HEK293 (cell line): ENCODE measurements around the gene NCDN.

Source experiments
- CTCF ChIA-PET: fragments of 350-600 bp; formaldehyde crosslinking; extraction: SDS; loops from one replicate; lab custom pipeline; 2021; ENCODE audit warnings: antibody characterized with exemption; lab: Yijun Ruan, JAX
- POLR2A ChIA-PET: fragments of 300-600 bp; formaldehyde crosslinking; extraction: SDS; loops from one replicate; lab custom pipeline; 2020; ENCODE audit warnings: antibody characterized with exemption, inconsistent platforms; lab: Yijun Ruan, JAX
- H3K27ac ChIP-seq: fragments of 200-500 bp; sonication (Bioruptor generic); 2 replicates; pipeline ENCODE4 v1.5.1; 2014; ENCODE audit warnings: low read depth, low read length, control low read depth, inconsistent platforms; ENCODE audit errors: extremely low read depth
- H3K36me3 ChIP-seq, 2 experiments: fragments of 200-500 bp in 1 of 2; sonication (Bioruptor generic) in 1 of 2; 1 replicate in 1 of 2; 2 replicates in 1 of 2; pipeline ENCODE4 v1.5.1; 2014 to 2017; ENCODE audit warnings: inconsistent platforms in 2 of 2, low read length in 2 of 2; ENCODE audit not compliant: control insufficient read depth in 2 of 2, insufficient read depth in 1 of 2
- H3K4me1 ChIP-seq: fragments of 200-500 bp; sonication (Bioruptor generic); 2 replicates; pipeline ENCODE4 v1.5.1; 2014; ENCODE audit warnings: mild to moderate bottlenecking, low read length, inconsistent platforms; ENCODE audit not compliant: control insufficient read depth, insufficient read depth
- H3K4me3 ChIP-seq: 2 replicates; pipeline ENCODE4 v1.5.1; 2011; ENCODE audit warnings: low read depth, mild to moderate bottlenecking, control low read depth, low read length, moderate library complexity
- H3K9me3 ChIP-seq: fragments of 200-500 bp; sonication (Bioruptor generic); 2 replicates; pipeline ENCODE4 v1.5.1; 2014; ENCODE audit warnings: low read depth, low read length, inconsistent platforms; ENCODE audit not compliant: control insufficient read depth, insufficient read depth
- GLIS1 ChIP-seq: fragments of 450-650 bp; formaldehyde crosslinking; IDR thresholded peaks from 2 replicates; pipeline ENCODE4 v1.5.1; 2016; ENCODE audit warnings: missing biosample characterization, missing genetic modification characterization
- OSR2 ChIP-seq: fragments of 450-650 bp; formaldehyde crosslinking; IDR thresholded peaks from 2 replicates; pipeline ENCODE4 v1.5.1; 2016; ENCODE audit warnings: missing biosample characterization, missing genetic modification characterization
- SP3 ChIP-seq: fragments of 450-650 bp; formaldehyde crosslinking; IDR thresholded peaks from 2 replicates; pipeline ENCODE4 v1.5.1; 2016; ENCODE audit warnings: missing biosample characterization, missing genetic modification characterization
- TRIM28 ChIP-seq: IDR thresholded peaks from 2 replicates; pipeline ENCODE4 v1.6.1; 2011; ENCODE audit warnings: low read length, control low read depth, borderline replicate concordance
- ZBTB17 ChIP-seq: fragments of 450-650 bp; formaldehyde crosslinking; IDR thresholded peaks from 2 replicates; pipeline ENCODE4 v1.5.1; 2016; ENCODE audit warnings: missing biosample characterization, missing genetic modification characterization
- ZFP41 ChIP-seq: fragments of 450-650 bp; formaldehyde crosslinking; IDR thresholded peaks from 2 replicates; pipeline ENCODE4 v1.5.1; 2016; ENCODE audit warnings: missing biosample characterization, missing genetic modification characterization, borderline replicate concordance
- ZIC2 ChIP-seq: fragments of 450-650 bp; formaldehyde crosslinking; IDR thresholded peaks from 2 replicates; pipeline ENCODE4 v1.5.1; 2016; ENCODE audit warnings: missing biosample characterization, missing genetic modification characterization
- ZNF10 ChIP-seq: fragments of 450-650 bp; formaldehyde crosslinking; IDR thresholded peaks from 2 replicates; pipeline ENCODE4 v1.5.1; 2017; ENCODE audit warnings: missing biosample characterization, missing genetic modification characterization
- ZNF121 ChIP-seq: fragments of 450-650 bp; formaldehyde crosslinking; IDR thresholded peaks from 2 replicates; pipeline ENCODE4 v1.5.1; 2016; ENCODE audit warnings: missing biosample characterization, missing genetic modification characterization
- ZNF155 ChIP-seq: fragments of 450-650 bp; formaldehyde crosslinking; IDR thresholded peaks from 2 replicates; pipeline ENCODE4 v1.5.1; 2016; ENCODE audit warnings: missing biosample characterization, missing genetic modification characterization
- ZNF18 ChIP-seq: fragments of 450-650 bp; formaldehyde crosslinking; IDR thresholded peaks from 2 replicates; pipeline ENCODE4 v1.5.1; 2016; ENCODE audit warnings: missing biosample characterization, missing genetic modification characterization
- ZNF2 ChIP-seq: fragments of 450-650 bp; formaldehyde crosslinking; IDR thresholded peaks from 2 replicates; pipeline ENCODE4 v1.5.1; 2016; ENCODE audit warnings: missing biosample characterization, missing genetic modification characterization
- ZNF311 ChIP-seq: fragments of 450-650 bp; formaldehyde crosslinking; IDR thresholded peaks from 2 replicates; pipeline ENCODE4 v1.5.1; 2017; ENCODE audit warnings: missing biosample characterization, missing genetic modification characterization, borderline replicate concordance
- ZNF426 ChIP-seq: fragments of 450-650 bp; formaldehyde crosslinking; IDR thresholded peaks from 2 replicates; pipeline ENCODE4 v1.5.1; 2017; ENCODE audit warnings: missing biosample characterization, missing genetic modification characterization, mild to moderate bottlenecking, inconsistent platforms, moderate library complexity
- ZNF501 ChIP-seq: fragments of 450-650 bp; formaldehyde crosslinking; IDR thresholded peaks from 2 replicates; pipeline ENCODE4 v1.5.1; 2016; ENCODE audit warnings: missing biosample characterization, missing genetic modification characterization
- ZNF513 ChIP-seq: fragments of 450-650 bp; IDR thresholded peaks from 2 replicates; pipeline ENCODE4 v1.5.1; 2018; ENCODE audit warnings: missing biosample characterization, missing genetic modification characterization
- ZNF600 ChIP-seq: fragments of 450-650 bp; formaldehyde crosslinking; IDR thresholded peaks from 2 replicates; pipeline ENCODE4 v1.5.1; 2016; ENCODE audit warnings: missing biosample characterization, missing genetic modification characterization
- ZNF654 ChIP-seq: fragments of 450-650 bp; formaldehyde crosslinking; IDR thresholded peaks from 2 replicates; pipeline ENCODE4 v1.5.1; 2016; ENCODE audit warnings: low read depth, missing biosample characterization, missing genetic modification characterization
- ZNF660 ChIP-seq: fragments of 450-650 bp; IDR thresholded peaks from 2 replicates; pipeline ENCODE4 v1.5.1; 2018; ENCODE audit warnings: missing biosample characterization, mild to moderate bottlenecking, missing genetic modification characterization
- ZNF664 ChIP-seq: fragments of 450-650 bp; formaldehyde crosslinking; IDR thresholded peaks from 2 replicates; pipeline ENCODE4 v1.5.1; 2016; ENCODE audit warnings: missing biosample characterization, missing genetic modification characterization
- ZNF777 ChIP-seq: fragments of 450-650 bp; formaldehyde crosslinking; IDR thresholded peaks from 2 replicates; pipeline ENCODE4 v1.5.1; 2017; ENCODE audit warnings: missing biosample characterization, missing genetic modification characterization, borderline replicate concordance
- TF ChIP-seq, protein P1 (sequence below): sonication (generic); formaldehyde crosslinking; IDR thresholded peaks from 2 replicates; pipeline ENCODE4 v1.8.1; 2022; ENCODE audit warnings: mild to moderate bottlenecking, moderate library complexity, missing genetic modification reagents
- TF ChIP-seq, protein P2 (sequence below): fragments of 450-650 bp; formaldehyde crosslinking; IDR thresholded peaks from 2 replicates; pipeline ENCODE4 v1.5.1; 2016; ENCODE audit warnings: missing biosample characterization, missing genetic modification characterization, low read depth

NCDN gene

GRCh38 chr1:35565742-35566133 lies 8.1 kb downstream of the NCDN start:
- TF ChIP-seq SP3 (tag by site-specific recombination) = no peak
- Histone ChIP-seq H3K9me3 (no peaks in the 10 kb centered on the region), H3K4me1 (no peaks in the 10 kb centered on the region), H3K27ac (no peak overlapping the region), H3K4me3 (no peak overlapping the region), H3K36me3 (peaks cover 0 to 65% of the 10 kb centered on the region in 2 experiments; a peak in 2 of 3 replicates)
- POLR2A ChIA-PET = no interaction called here
- CTCF ChIA-PET = interaction anchor here (0.6 to 3.9 kb wide), 10 partner anchors 10 to 779 kb away, joined by 3 to 61 read pairs (median 6); no protein-coding TSS in a partner anchor

GRCh38 chr1:35567947-35568558 lies 10.5 kb downstream of the NCDN start:
- Histone ChIP-seq H3K4me1 (no peaks in the 10 kb centered on the region), H3K36me3 (peaks cover 0 to 41% of the 10 kb centered on the region in 2 experiments; a peak in 1 of 3 replicates), H3K27ac (no peak overlapping the region), H3K9me3 (no peaks in the 10 kb centered on the region), H3K4me3 (no peak overlapping the region)
- CTCF ChIA-PET = interaction anchor here (0.6 to 3.6 kb wide), 36 partner anchors 9 to 565 kb away, joined by 3 to 83 read pairs (median 4); partner anchors contain the start of gene CLSPN
- POLR2A ChIA-PET = interaction anchor here (0.6 to 1.8 kb wide), 7 partner anchors 10 to 371 kb away, joined by 3 to 10 read pairs (median 4); partner anchors contain the start of genes CLSPN, KIAA0319L and NCDN
- TF ChIP-seq ZNF311 (no peak), ZNF600 (tag by site-specific recombination) (peak; percentile 52; the same call in 1 of the 2 replicates), ZFP41 (tag by site-specific recombination) (no peak), ZIC2 (peak; percentile 79), ZBTB17 (tag by site-specific recombination) (peak; percentile 91), ZNF10 (tag by site-specific recombination) (no peak), OSR2 (tag by site-specific recombination) (peak; percentile 69; the same call in 1 of the 2 replicates), ZNF121 (tag by site-specific recombination) (peak; percentile 82; the same call in 1 of the 2 replicates), ZNF18 (tag by site-specific recombination) (peak; percentile 41; the same call in 1 of the 2 replicates), ZNF501 (tag by site-specific recombination) (no peak)
- TF ChIP-seq, protein P1, sequence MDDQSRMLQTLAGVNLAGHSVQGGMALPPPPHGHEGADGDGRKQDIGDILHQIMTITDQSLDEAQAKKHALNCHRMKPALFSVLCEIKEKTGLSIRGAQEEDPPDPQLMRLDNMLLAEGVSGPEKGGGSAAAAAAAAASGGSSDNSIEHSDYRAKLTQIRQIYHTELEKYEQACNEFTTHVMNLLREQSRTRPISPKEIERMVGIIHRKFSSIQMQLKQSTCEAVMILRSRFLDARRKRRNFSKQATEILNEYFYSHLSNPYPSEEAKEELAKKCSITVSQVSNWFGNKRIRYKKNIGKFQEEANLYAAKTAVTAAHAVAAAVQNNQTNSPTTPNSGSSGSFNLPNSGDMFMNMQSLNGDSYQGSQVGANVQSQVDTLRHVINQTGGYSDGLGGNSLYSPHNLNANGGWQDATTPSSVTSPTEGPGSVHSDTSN (CRISPR knock-in tag) = no peak
- TF ChIP-seq, protein P2, sequence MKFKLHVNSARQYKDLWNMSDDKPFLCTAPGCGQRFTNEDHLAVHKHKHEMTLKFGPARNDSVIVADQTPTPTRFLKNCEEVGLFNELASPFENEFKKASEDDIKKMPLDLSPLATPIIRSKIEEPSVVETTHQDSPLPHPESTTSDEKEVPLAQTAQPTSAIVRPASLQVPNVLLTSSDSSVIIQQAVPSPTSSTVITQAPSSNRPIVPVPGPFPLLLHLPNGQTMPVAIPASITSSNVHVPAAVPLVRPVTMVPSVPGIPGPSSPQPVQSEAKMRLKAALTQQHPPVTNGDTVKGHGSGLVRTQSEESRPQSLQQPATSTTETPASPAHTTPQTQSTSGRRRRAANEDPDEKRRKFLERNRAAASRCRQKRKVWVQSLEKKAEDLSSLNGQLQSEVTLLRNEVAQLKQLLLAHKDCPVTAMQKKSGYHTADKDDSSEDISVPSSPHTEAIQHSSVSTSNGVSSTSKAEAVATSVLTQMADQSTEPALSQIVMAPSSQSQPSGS (tag by site-specific recombination) = no peak

GRCh38 chr1:35568975-35569395 lies 11.4 kb downstream of the NCDN start:
- no peaks in the 10 kb centered on the region for H3K9me3 ChIP-seq
- ChIA-PET CTCF (interaction anchor here (0.6 to 3.6 kb wide), 46 partner anchors 10 to 564 kb away, joined by 3 to 83 read pairs (median 4); partner anchors contain the start of gene CLSPN), POLR2A (interaction anchor here (0.6 to 1.5 kb wide), 6 partner anchors 10 to 208 kb away, joined by 3 to 10 read pairs (median 4); partner anchors contain the start of genes CLSPN, KIAA0319L and NCDN)
- no peaks in the 10 kb centered on the region for H3K4me1 ChIP-seq
- H3K27ac ChIP-seq = no peak overlapping the region
- no peak overlapping the region for H3K4me3 ChIP-seq
- H3K36me3 ChIP-seq = peaks cover 0 to 32% of the 10 kb centered on the region in 2 experiments; a peak in 1 of 3 replicates
- TF ChIP-seq ZNF513 (tag by site-specific recombination) (peak; percentile 54; the same call in 1 of the 2 replicates), ZNF121 (tag by site-specific recombination) (no peak), ZNF155 (no peak), ZNF777 (no peak), TRIM28 (no peak), ZNF426 (tag by site-specific recombination) (no peak), GLIS1 (tag by site-specific recombination) (peak; percentile 7; the same call in 1 of the 2 replicates), ZNF664 (tag by site-specific recombination) (peak; percentile 77), ZNF660 (tag by site-specific recombination) (peak; percentile 68; the same call in 1 of the 2 replicates), ZNF654 (tag by site-specific recombination) (peak; percentile 96), ZBTB17 (tag by site-specific recombination) (peak; percentile 44; the same call in 1 of the 2 replicates), ZNF2 (tag by site-specific recombination) (peak; percentile 92)
